HG03175 (cell line): Measurements from ENCODE around the gene ITGA6.

Experiments
- ATAC-seq: cut with Tn5 transposase; IDR thresholded peaks from one replicate; pipeline ENCODE4 v1.9.1; 2021; ENCODE audit warnings: mild to moderate bottlenecking, moderate library complexity; ENCODE audit not compliant: unreplicated experiment

The ITGA6 gene

DNA sequence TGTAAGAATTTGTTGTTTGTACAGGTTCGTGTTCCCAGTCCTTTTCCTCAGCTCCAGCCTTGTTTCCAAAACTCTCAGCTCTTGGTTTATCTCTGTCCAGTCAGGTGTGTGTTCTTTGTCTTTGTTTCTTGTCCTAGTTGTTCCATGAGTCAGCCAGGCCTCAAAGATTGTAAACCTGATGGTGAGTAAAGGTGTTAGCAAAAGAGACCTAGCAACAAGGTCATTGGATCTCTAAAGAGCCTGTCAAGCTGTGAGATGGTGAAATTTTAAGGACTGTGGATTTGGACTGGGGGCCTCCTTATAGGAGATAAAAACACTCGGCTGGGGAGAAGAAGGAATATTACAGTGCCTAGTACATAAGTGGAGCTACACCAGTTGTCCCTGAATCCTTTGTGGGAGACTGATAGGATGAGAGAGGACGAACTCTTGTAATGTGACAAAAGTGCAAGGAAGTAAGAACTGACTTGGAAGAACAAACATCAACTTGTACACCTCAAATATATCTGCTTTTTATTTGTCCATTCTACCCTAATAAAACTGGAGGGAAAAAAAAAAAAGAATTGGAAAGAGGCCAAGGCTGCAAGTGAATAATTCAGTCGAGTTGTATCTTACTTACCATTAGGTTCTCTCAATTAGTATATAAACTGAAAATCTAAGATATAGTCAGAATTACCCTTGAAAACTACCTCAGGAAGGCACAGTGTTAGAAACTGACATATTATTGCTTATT is 37.2 kb downstream of the ITGA6 start:
- no peak for ATAC-seq

- peak; percentile 46 for ATAC-seq
Measured at GRCh38 chr2:172465417-172466334, 38.3 kb downstream of the ITGA6 start.

- ATAC-seq, result no peak
Measured at GRCh38 chr2:172467382-172467781, 40.0 kb downstream of the ITGA6 start.

- no peak for ATAC-seq
Measured at GRCh38 chr2:172470958-172471922, 43.9 kb downstream of the ITGA6 start.

GRCh38 chr2:172472446-172473033 is 45.2 kb downstream of the ITGA6 start:
- no peak for ATAC-seq

- no peak for ATAC-seq
Measured at GRCh38 chr2:172473167-172473566, 45.8 kb downstream of the ITGA6 start.

- no peak for ATAC-seq
Measured at GRCh38 chr2:172478353-172478752, 51.0 kb downstream of the ITGA6 start.

DNA sequence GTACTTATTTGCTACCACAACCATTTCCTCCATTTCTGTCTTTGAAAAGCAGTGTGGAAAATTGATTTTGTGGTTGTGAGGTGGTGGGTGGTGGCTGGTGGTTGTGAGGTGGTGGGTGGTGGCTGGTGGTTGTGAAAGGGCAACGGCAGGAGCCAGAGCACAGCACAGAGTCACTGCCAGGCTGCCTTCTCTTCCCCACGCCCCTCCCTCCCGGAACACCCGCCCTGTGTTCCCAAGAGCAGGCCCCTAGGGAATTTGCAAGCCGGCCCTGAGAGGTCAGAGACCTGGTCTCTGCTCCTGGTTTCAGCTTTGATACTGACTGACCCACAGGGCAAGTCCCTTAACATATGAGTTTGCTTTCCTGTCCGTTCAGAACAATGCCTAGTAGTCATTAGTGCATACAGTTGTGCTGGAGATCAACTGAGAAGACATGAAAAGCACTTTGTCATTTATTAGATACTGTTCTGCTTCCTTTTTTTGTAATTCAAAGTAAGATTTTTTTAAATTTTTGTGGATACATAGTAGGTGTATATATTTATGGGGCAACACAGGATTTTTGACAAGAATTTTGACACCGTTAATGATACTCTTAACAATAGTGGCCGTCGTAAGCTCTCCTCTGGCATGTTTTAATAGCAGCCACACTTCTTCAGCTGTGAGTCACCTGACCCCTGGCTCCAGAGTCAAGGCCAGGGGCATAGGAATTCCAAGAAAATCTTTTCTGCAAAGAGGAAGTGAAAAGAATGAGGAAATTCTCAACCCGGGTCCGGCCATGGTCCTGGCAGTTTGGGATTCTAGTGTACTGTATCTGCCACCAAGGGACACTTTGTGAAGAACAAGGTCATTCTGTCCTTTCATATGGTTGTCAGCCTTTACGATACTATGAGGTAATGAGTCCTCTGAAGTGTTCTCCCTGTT is 53.2 kb downstream of the ITGA6 start:
- ATAC-seq, result no peak

DNA sequence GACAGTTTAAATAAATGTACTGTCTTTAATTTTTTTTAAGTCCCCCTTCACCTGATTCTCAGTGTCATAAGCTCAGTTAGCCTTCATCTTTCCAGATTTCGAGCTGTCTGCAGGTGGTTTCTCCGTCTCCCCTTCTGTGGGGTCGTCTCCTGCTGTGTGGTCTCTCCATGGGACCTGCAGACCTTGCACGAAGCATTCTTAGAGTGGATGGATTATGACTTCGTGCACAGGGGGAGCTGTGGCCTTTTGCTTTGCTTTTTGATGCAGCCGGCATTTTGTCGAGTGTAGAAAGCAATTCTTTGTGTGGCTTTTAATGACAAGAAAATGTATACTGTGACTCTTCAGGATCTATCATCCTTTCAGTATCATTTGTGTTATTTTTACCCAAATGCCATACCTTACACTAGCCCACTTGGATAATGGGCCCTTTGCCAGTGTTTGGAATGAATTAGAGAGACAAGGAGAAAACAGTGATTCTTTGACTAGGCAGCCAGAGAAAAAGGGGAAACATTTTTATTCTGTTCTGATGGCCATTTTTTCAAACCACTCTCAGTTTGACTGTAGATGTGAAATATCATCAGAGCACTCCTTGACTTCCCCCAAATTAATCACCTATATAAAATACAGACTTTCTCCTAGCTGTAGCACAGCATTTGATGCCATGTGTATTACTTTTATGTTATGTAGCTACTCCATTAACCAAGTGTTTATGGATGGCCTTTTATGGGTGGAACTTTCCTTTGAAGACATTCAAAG is 54.3 kb downstream of the ITGA6 start:
- no peak for ATAC-seq

DNA sequence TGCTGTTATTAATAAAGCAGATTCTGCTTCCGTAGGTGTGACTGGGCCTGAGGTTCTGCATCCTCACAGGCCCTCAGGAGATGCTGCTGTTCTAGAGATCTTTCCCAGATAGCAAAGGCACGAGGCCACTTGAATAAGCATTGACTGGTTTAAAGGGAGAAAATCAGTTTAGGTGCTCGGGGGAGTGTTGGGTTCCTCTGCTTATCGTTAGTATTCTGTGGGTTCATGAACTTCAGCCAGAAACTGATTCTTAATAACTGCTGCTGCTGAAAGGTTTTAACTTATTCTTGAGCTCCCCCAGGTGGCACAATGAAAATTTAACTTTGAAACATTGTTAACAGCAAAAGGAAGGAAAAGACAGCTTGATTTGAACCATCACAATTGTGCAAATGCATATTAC is 56.9 kb downstream of the ITGA6 start:
- no peak for ATAC-seq

DNA sequence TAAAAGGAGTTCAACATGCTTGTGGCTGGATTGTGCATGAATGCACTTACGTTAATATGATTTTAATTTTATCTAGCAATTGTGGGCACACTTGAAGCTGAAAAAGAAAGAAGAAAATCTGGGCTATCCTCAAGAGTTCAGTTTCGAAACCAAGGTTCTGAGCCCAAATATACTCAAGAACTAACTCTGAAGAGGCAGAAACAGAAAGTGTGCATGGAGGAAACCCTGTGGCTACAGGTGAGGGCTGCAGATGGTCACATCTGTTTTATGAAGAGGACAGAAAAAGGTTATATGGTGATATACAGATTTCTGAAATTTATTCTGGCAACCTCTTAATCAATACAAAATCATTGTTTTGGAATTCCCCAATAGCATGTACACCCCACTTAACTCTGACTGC is 57.3 kb downstream of the ITGA6 start:
- ATAC-seq, result no peak

DNA sequence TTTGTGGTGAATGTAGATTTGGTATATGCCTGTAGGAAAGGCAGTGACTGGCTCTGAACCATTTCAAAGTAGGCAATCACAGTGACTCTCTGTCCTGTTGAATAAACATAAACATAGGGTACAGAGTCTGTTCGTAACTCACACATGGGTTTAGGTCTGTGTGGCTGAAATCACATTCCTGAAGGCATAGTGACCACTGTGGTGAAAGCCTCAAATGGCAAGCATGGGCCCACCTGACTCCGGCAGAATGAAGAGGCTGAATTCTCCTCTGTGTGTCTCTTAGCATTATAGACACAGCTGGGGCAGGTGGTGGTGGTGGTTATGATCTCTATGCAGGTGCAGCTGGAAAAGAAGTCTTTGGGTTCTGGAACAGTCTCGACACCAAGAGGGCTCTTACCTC is 61.2 kb downstream of the ITGA6 start:
- ATAC-seq, result no peak

DNA sequence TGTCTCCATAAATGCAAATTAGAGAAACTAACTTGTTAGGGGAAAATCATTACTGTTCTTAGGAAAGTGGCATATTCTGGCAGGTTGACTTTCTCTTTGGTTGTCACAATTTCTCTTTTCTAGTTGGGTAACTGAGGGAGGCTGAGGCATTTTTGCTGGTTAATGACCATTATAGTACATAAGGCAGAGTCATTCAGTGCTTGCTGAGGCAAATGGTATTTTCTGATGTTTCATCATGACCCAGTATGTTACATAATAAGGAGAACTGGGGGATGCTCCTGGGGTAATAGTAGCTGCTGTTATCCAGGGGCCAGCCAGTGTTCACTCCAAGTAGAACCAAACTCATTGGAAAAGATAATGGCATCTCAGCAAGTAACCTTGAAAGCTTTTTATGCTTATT is 62.3 kb downstream of the ITGA6 start:
- ATAC-seq, result no peak

- ATAC-seq, result no peak
Measured at GRCh38 chr2:172496160-172496608, 68.8 kb downstream of the ITGA6 start.

GRCh38 chr2:172507199-172507598 is 79.8 kb downstream of the ITGA6 start:
- ATAC-seq, result no peak

DNA sequence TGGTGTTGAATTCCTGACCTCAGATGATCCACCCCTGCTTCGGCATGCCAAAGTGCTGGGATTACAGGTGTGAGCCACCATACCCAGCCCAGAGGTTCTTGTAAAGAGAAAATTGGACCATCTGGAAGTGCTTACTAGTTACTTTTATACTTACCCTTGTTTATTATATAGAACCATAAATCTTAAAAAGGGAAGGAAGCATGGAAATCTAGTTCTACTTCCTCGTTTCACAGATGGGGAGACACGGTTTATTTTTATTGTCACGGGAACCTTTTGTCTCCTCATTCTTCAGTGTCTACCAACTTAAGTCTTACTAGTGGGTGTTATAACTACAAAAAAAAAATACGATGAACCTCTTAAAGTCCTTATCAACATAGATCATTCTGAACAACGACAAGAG is 82.7 kb downstream of the ITGA6 start:
- ATAC-seq, result no peak

DNA sequence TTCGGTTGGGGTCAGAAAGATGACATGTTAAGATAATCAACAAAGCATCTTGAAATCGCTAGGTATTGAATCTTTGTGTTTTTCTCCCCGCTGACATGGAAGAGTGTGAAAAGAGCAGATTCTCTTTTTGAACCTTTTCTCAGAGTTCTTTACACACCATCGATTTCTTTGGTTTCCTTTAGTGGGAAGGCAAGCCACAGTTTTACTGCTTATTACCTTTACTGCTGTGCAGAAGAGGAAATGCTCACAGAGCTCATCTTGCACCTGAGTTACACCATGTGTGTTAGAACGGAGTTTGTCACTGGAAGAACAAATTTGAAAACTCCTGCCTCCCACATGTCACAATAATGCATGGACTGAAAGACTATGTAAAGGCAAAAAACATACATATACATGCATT is 83.2 kb downstream of the ITGA6 start:
- ATAC-seq, result no peak

GRCh38 chr2:172512810-172513523 is 85.6 kb downstream of the ITGA6 start:
- no peak for ATAC-seq
